HEK293 (cell line): Measurements from ENCODE around the gene GP1BB.
A peak's percentile ranks its signal among the peaks of the same experiment; 100 is the strongest.

Source experiments
- CTCF ChIA-PET: fragments of 350-600 bp; formaldehyde crosslinking; extraction: SDS; loops from one replicate; lab custom pipeline; 2021; ENCODE audit warnings: antibody characterized with exemption; lab: Yijun Ruan, JAX
- POLR2A ChIA-PET: fragments of 300-600 bp; formaldehyde crosslinking; extraction: SDS; loops from one replicate; lab custom pipeline; 2020; ENCODE audit warnings: antibody characterized with exemption, inconsistent platforms; lab: Yijun Ruan, JAX
- H3K27ac ChIP-seq: fragments of 200-500 bp; sonication (Bioruptor generic); 2 replicates; pipeline ENCODE4 v1.5.1; 2014; ENCODE audit warnings: low read depth, low read length, control low read depth, inconsistent platforms; ENCODE audit errors: extremely low read depth
- H3K36me3 ChIP-seq, 2 experiments: fragments of 200-500 bp in 1 of 2; sonication (Bioruptor generic) in 1 of 2; 1 replicate in 1 of 2; 2 replicates in 1 of 2; pipeline ENCODE4 v1.5.1; 2014 to 2017; ENCODE audit warnings: inconsistent platforms in 2 of 2, low read length in 2 of 2; ENCODE audit not compliant: control insufficient read depth in 2 of 2, insufficient read depth in 1 of 2
- H3K4me1 ChIP-seq: fragments of 200-500 bp; sonication (Bioruptor generic); 2 replicates; pipeline ENCODE4 v1.5.1; 2014; ENCODE audit warnings: mild to moderate bottlenecking, low read length, inconsistent platforms; ENCODE audit not compliant: control insufficient read depth, insufficient read depth
- H3K4me3 ChIP-seq: 2 replicates; pipeline ENCODE4 v1.5.1; 2011; ENCODE audit warnings: low read depth, mild to moderate bottlenecking, control low read depth, low read length, moderate library complexity
- H3K9me3 ChIP-seq: fragments of 200-500 bp; sonication (Bioruptor generic); 2 replicates; pipeline ENCODE4 v1.5.1; 2014; ENCODE audit warnings: low read depth, low read length, inconsistent platforms; ENCODE audit not compliant: control insufficient read depth, insufficient read depth
- EGR2 ChIP-seq: fragments of 450-650 bp; formaldehyde crosslinking; IDR thresholded peaks from 2 replicates; pipeline ENCODE4 v1.5.1; 2016; ENCODE audit warnings: low read depth, missing biosample characterization, missing genetic modification characterization
- GLI4 ChIP-seq: fragments of 450-650 bp; formaldehyde crosslinking; IDR thresholded peaks from 2 replicates; pipeline ENCODE4 v1.5.1; 2016; ENCODE audit warnings: missing biosample characterization, missing genetic modification characterization
- GLIS1 ChIP-seq: fragments of 450-650 bp; formaldehyde crosslinking; IDR thresholded peaks from 2 replicates; pipeline ENCODE4 v1.5.1; 2016; ENCODE audit warnings: missing biosample characterization, missing genetic modification characterization
- GLIS2 ChIP-seq: fragments of 450-650 bp; formaldehyde crosslinking; IDR thresholded peaks from 2 replicates; pipeline ENCODE4 v1.5.1; 2016; ENCODE audit warnings: missing biosample characterization, missing genetic modification characterization
- KLF10 ChIP-seq: fragments of 450-650 bp; IDR thresholded peaks from 2 replicates; pipeline ENCODE4 v1.5.1; 2018; ENCODE audit warnings: missing biosample characterization, mild to moderate bottlenecking, missing genetic modification characterization
- KLF16 ChIP-seq: fragments of 450-650 bp; formaldehyde crosslinking; IDR thresholded peaks from 2 replicates; pipeline ENCODE4 v1.5.1; 2017; ENCODE audit warnings: missing biosample characterization, missing genetic modification characterization
- OVOL3 ChIP-seq: fragments of 450-650 bp; formaldehyde crosslinking; IDR thresholded peaks from 2 replicates; pipeline ENCODE4 v1.5.1; 2016; ENCODE audit warnings: missing biosample characterization, missing genetic modification characterization
- ZFP37 ChIP-seq: fragments of 450-650 bp; formaldehyde crosslinking; IDR thresholded peaks from 2 replicates; pipeline ENCODE4 v1.5.1; 2016; ENCODE audit warnings: missing biosample characterization, missing genetic modification characterization
- ZIC2 ChIP-seq: fragments of 450-650 bp; formaldehyde crosslinking; IDR thresholded peaks from 2 replicates; pipeline ENCODE4 v1.5.1; 2016; ENCODE audit warnings: missing biosample characterization, missing genetic modification characterization
- ZNF19 ChIP-seq: fragments of 450-650 bp; formaldehyde crosslinking; IDR thresholded peaks from 2 replicates; pipeline ENCODE4; 2016; ENCODE audit warnings: missing biosample characterization, missing genetic modification characterization, low read depth
- ZNF221 ChIP-seq: fragments of 450-650 bp; formaldehyde crosslinking; IDR thresholded peaks from 2 replicates; pipeline ENCODE4 v1.5.1; 2017; ENCODE audit warnings: missing biosample characterization, missing genetic modification characterization, borderline replicate concordance
- ZNF239 ChIP-seq: fragments of 450-650 bp; formaldehyde crosslinking; IDR thresholded peaks from 2 replicates; pipeline ENCODE4 v1.5.1; 2016; ENCODE audit warnings: missing biosample characterization, missing genetic modification characterization
- ZNF24 ChIP-seq: fragments of 450-650 bp; formaldehyde crosslinking; IDR thresholded peaks from 2 replicates; pipeline ENCODE4 v1.5.1; 2016; ENCODE audit warnings: missing biosample characterization, missing genetic modification characterization
- ZNF335 ChIP-seq: fragments of 450-650 bp; formaldehyde crosslinking; conservative IDR thresholded peaks from 2 replicates; pipeline ENCODE4 v1.5.1; 2016; ENCODE audit warnings: missing biosample characterization, missing genetic modification characterization
- ZNF394 ChIP-seq: fragments of 450-650 bp; formaldehyde crosslinking; IDR thresholded peaks from 2 replicates; pipeline ENCODE4 v1.5.1; 2016; ENCODE audit warnings: missing biosample characterization, missing genetic modification characterization, mild to moderate bottlenecking, moderate library complexity, borderline replicate concordance
- ZNF48 ChIP-seq: fragments of 450-650 bp; formaldehyde crosslinking; IDR thresholded peaks from 2 replicates; pipeline ENCODE4 v1.5.1; 2016; ENCODE audit warnings: missing biosample characterization, missing genetic modification characterization
- ZNF514 ChIP-seq: fragments of 450-650 bp; formaldehyde crosslinking; IDR thresholded peaks from 2 replicates; pipeline ENCODE4 v1.5.1; 2016; ENCODE audit warnings: missing biosample characterization, missing genetic modification characterization
- ZNF555 ChIP-seq: fragments of 450-650 bp; formaldehyde crosslinking; conservative IDR thresholded peaks from 2 replicates; pipeline ENCODE4 v1.5.1; 2017; ENCODE audit warnings: missing biosample characterization, mild to moderate bottlenecking, missing genetic modification characterization, inconsistent platforms
- ZNF596 ChIP-seq: fragments of 450-650 bp; IDR thresholded peaks from 2 replicates; pipeline ENCODE4 v1.5.0; 2018; ENCODE audit warnings: missing biosample characterization, mild to moderate bottlenecking, missing genetic modification characterization, moderate library complexity
- ZNF626 ChIP-seq: fragments of 450-650 bp; sonication (Bioruptor Pico); formaldehyde crosslinking; IDR thresholded peaks from 2 replicates; pipeline ENCODE4 v1.5.1; 2018; ENCODE audit warnings: missing biosample characterization, missing genetic modification characterization, inconsistent platforms
- ZNF670 ChIP-seq: fragments of 450-650 bp; formaldehyde crosslinking; IDR thresholded peaks from 2 replicates; pipeline ENCODE4 v1.5.1; 2016; ENCODE audit warnings: missing biosample characterization, missing genetic modification characterization, low read depth
- TF ChIP-seq, protein P1 (sequence below): fragments of 450-650 bp; formaldehyde crosslinking; IDR thresholded peaks from 2 replicates; pipeline ENCODE4 v1.5.1; 2017; ENCODE audit warnings: missing biosample characterization, missing genetic modification characterization
- TF ChIP-seq, protein P2 (sequence below): fragments of 450-650 bp; formaldehyde crosslinking; IDR thresholded peaks from 2 replicates; pipeline ENCODE4 v1.5.1; 2016; ENCODE audit warnings: missing biosample characterization, missing genetic modification characterization
- TF ChIP-seq, protein P3 (sequence below): fragments of 450-650 bp; formaldehyde crosslinking; IDR thresholded peaks from 2 replicates; pipeline ENCODE4 v1.5.1; 2016; ENCODE audit warnings: missing biosample characterization, missing genetic modification characterization
- TF ChIP-seq, protein P4 (sequence below): fragments of 450-650 bp; formaldehyde crosslinking; IDR thresholded peaks from 2 replicates; pipeline ENCODE4 v1.5.1; 2017; ENCODE audit warnings: missing biosample characterization, missing genetic modification characterization
- TF ChIP-seq, protein P5 (sequence below): fragments of 450-650 bp; formaldehyde crosslinking; IDR thresholded peaks from 2 replicates; pipeline ENCODE4 v1.5.1; 2016; ENCODE audit warnings: missing biosample characterization, missing genetic modification characterization
- TF ChIP-seq, protein P6 (sequence below): fragments of 450-650 bp; IDR thresholded peaks from 2 replicates; pipeline ENCODE4 v1.5.1; 2018; ENCODE audit warnings: missing biosample characterization, missing genetic modification characterization

Gene GP1BB

DNA sequence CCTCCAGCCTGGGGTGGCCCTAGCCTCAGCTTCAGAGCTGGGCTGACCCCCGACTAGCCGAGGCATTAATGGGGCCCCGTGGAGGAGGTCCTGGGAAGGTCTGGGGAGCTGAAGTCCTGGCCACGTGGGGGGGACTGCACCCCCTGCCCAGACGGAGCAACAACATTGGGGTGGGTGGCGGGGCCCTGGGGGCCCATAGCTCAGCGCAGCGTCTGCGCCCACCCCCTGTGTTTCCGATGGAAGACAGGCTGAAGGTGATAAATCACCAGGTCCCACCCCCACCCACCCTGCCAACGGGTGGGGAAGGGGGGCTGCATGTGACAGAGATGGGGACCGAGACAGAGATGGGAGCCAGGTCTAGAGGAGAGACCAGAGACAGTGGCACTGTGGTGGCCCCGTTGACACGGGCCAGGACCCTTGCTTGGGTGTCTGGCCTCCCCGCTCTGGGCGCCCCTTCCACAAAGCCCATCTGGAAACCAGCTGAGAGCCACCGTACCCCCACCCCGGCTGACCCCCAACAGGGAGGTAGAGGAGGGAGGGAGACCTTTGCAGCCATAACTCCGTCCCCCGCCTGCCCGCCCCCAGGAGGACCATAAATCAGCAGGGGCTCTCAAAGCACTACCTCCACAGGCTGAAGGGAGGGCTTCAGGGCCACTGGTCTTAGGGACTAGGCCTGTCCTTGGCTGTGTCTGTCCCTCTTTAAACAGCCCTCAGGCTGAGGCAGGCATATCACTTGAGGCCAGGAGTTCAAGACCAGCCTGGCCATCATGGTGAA is 8.2 kb downstream of the GP1BB start:
- CTCF ChIA-PET, result interaction anchor here (0.6 to 7.5 kb wide), 45 partner anchors 10 to 782 kb away, joined by 3 to 184 read pairs (median 7); no protein-coding TSS in a partner anchor
- TF ChIP-seq ZNF394 (tag by site-specific recombination), result no peak
- no peak for TF ChIP-seq KLF10 (tag by site-specific recombination)
- TF ChIP-seq ZNF514 (tag by site-specific recombination), result no peak
- TF ChIP-seq ZNF335 (tag by site-specific recombination), result no peak
- TF ChIP-seq ZNF670 (tag by site-specific recombination), result no peak
- no peak for TF ChIP-seq ZNF239 (tag by site-specific recombination)
- TF ChIP-seq, protein P1, sequence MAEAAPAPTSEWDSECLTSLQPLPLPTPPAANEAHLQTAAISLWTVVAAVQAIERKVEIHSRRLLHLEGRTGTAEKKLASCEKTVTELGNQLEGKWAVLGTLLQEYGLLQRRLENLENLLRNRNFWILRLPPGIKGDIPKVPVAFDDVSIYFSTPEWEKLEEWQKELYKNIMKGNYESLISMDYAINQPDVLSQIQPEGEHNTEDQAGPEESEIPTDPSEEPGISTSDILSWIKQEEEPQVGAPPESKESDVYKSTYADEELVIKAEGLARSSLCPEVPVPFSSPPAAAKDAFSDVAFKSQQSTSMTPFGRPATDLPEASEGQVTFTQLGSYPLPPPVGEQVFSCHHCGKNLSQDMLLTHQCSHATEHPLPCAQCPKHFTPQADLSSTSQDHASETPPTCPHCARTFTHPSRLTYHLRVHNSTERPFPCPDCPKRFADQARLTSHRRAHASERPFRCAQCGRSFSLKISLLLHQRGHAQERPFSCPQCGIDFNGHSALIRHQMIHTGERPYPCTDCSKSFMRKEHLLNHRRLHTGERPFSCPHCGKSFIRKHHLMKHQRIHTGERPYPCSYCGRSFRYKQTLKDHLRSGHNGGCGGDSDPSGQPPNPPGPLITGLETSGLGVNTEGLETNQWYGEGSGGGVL (tag by site-specific recombination), result peak; percentile 54
- TF ChIP-seq GLIS2 (tag by site-specific recombination), result peak; percentile 36; the same call in 1 of the 2 replicates
- TF ChIP-seq, protein P2, sequence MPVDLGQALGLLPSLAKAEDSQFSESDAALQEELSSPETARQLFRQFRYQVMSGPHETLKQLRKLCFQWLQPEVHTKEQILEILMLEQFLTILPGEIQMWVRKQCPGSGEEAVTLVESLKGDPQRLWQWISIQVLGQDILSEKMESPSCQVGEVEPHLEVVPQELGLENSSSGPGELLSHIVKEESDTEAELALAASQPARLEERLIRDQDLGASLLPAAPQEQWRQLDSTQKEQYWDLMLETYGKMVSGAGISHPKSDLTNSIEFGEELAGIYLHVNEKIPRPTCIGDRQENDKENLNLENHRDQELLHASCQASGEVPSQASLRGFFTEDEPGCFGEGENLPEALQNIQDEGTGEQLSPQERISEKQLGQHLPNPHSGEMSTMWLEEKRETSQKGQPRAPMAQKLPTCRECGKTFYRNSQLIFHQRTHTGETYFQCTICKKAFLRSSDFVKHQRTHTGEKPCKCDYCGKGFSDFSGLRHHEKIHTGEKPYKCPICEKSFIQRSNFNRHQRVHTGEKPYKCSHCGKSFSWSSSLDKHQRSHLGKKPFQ (tag by site-specific recombination), result no peak
- TF ChIP-seq, protein P3, sequence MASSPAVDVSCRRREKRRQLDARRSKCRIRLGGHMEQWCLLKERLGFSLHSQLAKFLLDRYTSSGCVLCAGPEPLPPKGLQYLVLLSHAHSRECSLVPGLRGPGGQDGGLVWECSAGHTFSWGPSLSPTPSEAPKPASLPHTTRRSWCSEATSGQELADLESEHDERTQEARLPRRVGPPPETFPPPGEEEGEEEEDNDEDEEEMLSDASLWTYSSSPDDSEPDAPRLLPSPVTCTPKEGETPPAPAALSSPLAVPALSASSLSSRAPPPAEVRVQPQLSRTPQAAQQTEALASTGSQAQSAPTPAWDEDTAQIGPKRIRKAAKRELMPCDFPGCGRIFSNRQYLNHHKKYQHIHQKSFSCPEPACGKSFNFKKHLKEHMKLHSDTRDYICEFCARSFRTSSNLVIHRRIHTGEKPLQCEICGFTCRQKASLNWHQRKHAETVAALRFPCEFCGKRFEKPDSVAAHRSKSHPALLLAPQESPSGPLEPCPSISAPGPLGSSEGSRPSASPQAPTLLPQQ, result no peak
- TF ChIP-seq ZIC2, result peak; percentile 83
- TF ChIP-seq GLIS1 (tag by site-specific recombination), result peak; percentile 75
- TF ChIP-seq ZNF24 (tag by site-specific recombination), result no peak
- TF ChIP-seq KLF16 (tag by site-specific recombination), result no peak
- TF ChIP-seq, protein P4, sequence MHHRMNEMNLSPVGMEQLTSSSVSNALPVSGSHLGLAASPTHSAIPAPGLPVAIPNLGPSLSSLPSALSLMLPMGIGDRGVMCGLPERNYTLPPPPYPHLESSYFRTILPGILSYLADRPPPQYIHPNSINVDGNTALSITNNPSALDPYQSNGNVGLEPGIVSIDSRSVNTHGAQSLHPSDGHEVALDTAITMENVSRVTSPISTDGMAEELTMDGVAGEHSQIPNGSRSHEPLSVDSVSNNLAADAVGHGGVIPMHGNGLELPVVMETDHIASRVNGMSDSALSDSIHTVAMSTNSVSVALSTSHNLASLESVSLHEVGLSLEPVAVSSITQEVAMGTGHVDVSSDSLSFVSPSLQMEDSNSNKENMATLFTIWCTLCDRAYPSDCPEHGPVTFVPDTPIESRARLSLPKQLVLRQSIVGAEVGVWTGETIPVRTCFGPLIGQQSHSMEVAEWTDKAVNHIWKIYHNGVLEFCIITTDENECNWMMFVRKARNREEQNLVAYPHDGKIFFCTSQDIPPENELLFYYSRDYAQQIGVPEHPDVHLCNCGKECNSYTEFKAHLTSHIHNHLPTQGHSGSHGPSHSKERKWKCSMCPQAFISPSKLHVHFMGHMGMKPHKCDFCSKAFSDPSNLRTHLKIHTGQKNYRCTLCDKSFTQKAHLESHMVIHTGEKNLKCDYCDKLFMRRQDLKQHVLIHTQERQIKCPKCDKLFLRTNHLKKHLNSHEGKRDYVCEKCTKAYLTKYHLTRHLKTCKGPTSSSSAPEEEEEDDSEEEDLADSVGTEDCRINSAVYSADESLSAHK (tag by site-specific recombination), result no peak
- no peak for TF ChIP-seq ZNF221
- TF ChIP-seq ZNF555 (tag by site-specific recombination), result no peak
- TF ChIP-seq, protein P5, sequence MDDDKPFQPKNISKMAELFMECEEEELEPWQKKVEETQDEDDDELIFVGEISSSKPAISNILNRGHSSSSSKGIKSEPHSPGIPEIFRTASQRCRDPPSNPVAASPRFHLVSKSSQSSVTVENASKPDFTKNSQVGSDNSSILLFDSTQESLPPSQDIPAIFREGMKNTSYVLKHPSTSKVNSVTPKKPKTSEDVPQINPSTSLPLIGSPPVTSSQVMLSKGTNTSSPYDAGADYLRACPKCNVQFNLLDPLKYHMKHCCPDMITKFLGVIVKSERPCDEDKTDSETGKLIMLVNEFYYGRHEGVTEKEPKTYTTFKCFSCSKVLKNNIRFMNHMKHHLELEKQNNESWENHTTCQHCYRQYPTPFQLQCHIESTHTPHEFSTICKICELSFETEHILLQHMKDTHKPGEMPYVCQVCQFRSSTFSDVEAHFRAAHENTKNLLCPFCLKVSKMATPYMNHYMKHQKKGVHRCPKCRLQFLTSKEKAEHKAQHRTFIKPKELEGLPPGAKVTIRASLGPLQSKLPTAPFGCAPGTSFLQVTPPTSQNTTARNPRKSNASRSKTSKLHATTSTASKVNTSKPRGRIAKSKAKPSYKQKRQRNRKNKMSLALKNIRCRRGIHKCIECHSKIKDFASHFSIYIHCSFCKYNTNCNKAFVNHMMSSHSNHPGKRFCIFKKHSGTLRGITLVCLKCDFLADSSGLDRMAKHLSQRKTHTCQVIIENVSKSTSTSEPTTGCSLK (tag by site-specific recombination), result no peak
- no peak for TF ChIP-seq ZNF48 (tag by site-specific recombination)
- TF ChIP-seq ZFP37 (tag by site-specific recombination), result no peak
- no peak for TF ChIP-seq ZNF626
- TF ChIP-seq ZNF596 (tag by site-specific recombination), result no peak
- no peak for TF ChIP-seq OVOL3 (tag by site-specific recombination)
- no peak for TF ChIP-seq ZNF19 (tag by site-specific recombination)
- TF ChIP-seq EGR2 (tag by site-specific recombination), result peak; percentile 80; the same call in 1 of the 2 replicates
- no peak for TF ChIP-seq GLI4 (tag by site-specific recombination)
- TF ChIP-seq, protein P6, sequence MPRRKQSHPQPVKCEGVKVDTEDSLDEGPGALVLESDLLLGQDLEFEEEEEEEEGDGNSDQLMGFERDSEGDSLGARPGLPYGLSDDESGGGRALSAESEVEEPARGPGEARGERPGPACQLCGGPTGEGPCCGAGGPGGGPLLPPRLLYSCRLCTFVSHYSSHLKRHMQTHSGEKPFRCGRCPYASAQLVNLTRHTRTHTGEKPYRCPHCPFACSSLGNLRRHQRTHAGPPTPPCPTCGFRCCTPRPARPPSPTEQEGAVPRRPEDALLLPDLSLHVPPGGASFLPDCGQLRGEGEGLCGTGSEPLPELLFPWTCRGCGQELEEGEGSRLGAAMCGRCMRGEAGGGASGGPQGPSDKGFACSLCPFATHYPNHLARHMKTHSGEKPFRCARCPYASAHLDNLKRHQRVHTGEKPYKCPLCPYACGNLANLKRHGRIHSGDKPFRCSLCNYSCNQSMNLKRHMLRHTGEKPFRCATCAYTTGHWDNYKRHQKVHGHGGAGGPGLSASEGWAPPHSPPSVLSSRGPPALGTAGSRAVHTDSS (tag by site-specific recombination), result no peak

More for the DNA sequence above, 8.2 kb downstream of the GP1BB start:
- H3K4me3 ChIP-seq, result no peak overlapping the region
- H3K27ac ChIP-seq, result no peak overlapping the region
- no peaks in the 10 kb centered on the region for H3K4me1 ChIP-seq
- no peaks in the 10 kb centered on the region for H3K9me3 ChIP-seq
- POLR2A ChIA-PET, result interaction anchor here (1.2 to 1.6 kb wide), 4 partner anchors 123 to 222 kb away, joined by 4 to 8 read pairs (median 4); partner anchors contain the start of genes GNB1L and RTL10
- no peaks in the 10 kb centered on the region for H3K36me3 ChIP-seq
